Tibial nerve (tissue), 4 donors: Measurements from ENCODE around the gene MLN. TPM values are rescaled to one million over a fixed set of nuclear protein-coding genes. Genes with fewer than 3 reads are reported as not detected.

Experiments used
- DNase-seq, 2 donors: peaks; one replicate each; pipeline ENCODE4 v3.0.0-alpha.2; 2019; ENCODE audit warnings: low spot score in 2 of 2
- H3K27ac ChIP-seq, 4 donors: fragments of 200-600 bp; sonication (generic) in 3 of 4; one replicate each; pipeline ENCODE4 v1.5.1; 2017 to 2019; ENCODE audit warnings: mild to moderate bottlenecking in 1 of 4
- H3K27me3 ChIP-seq, 2 donors: fragments of 200-600 bp; sonication (generic) in 1 of 2; one replicate each; pipeline versions ENCODE4 v1.5.1 to v1.6.0; 2017 to 2019
- H3K36me3 ChIP-seq, 3 donors: fragments of 200-600 bp; sonication (generic); one replicate each; pipeline ENCODE4 v1.5.1; 2018 to 2019
- H3K4me1 ChIP-seq, 4 donors: fragments of 200-600 bp; sonication (generic) in 3 of 4; one replicate each; pipeline ENCODE4 v1.5.1; 2017 to 2019
- H3K4me3 ChIP-seq, 4 donors: fragments of 200-600 bp; sonication (generic) in 3 of 4; one replicate each; pipeline ENCODE4 v1.5.1; 2017 to 2019; ENCODE audit warnings: mild to moderate bottlenecking in 1 of 4, moderate library complexity in 1 of 4
- H3K9me3 ChIP-seq, 4 donors: fragments of 200-600 bp; sonication (generic) in 3 of 4; one replicate each; pipeline ENCODE4 v1.5.1; 2017 to 2019
- EP300 ChIP-seq, 2 donors: sonication (generic); formaldehyde crosslinking; IDR thresholded peaks; one replicate each; pipeline ENCODE4 v1.6.1; 2017; ENCODE audit warnings: antibody characterized with exemption in 2 of 2, mild to moderate bottlenecking in 1 of 2
- POLR2A ChIP-seq, 2 donors: fragments of 450-650 bp; IDR thresholded peaks; one replicate each; pipeline ENCODE4 v1.6.1; 2017; ENCODE audit warnings: antibody characterized with exemption in 2 of 2, mild to moderate bottlenecking in 2 of 2, moderate library complexity in 2 of 2
- WGBS, 2 donors: methylation state at CpG; one replicate each; pipeline ENCODE4 v1.1.5; 2018; 5-methylcytosine and 5-hydroxymethylcytosine counted together
- total RNA-seq, 4 donors: library from RNA; depleted of rRNA; stranded (reverse); fragments of >200 nt; gene quantifications; one replicate each; pipeline ENCODE4 v1.1.0, GENCODE V29; 2016
- TF ChIP-seq, protein P1 (sequence below), 5 experiments: fragments of 200-600 bp in 3 of 5; fragments of 450-650 bp in 2 of 5; sonication (generic) in 3 of 5; IDR thresholded peaks; one replicate each; pipeline ENCODE4 v1.5.1; 2016 to 2019; ENCODE audit warnings: antibody characterized with exemption in 5 of 5, mild to moderate bottlenecking in 3 of 5, moderate library complexity in 2 of 5

Gene MLN
- total RNA-seq, 4 donors from 2014 or later = not detected

DNA sequence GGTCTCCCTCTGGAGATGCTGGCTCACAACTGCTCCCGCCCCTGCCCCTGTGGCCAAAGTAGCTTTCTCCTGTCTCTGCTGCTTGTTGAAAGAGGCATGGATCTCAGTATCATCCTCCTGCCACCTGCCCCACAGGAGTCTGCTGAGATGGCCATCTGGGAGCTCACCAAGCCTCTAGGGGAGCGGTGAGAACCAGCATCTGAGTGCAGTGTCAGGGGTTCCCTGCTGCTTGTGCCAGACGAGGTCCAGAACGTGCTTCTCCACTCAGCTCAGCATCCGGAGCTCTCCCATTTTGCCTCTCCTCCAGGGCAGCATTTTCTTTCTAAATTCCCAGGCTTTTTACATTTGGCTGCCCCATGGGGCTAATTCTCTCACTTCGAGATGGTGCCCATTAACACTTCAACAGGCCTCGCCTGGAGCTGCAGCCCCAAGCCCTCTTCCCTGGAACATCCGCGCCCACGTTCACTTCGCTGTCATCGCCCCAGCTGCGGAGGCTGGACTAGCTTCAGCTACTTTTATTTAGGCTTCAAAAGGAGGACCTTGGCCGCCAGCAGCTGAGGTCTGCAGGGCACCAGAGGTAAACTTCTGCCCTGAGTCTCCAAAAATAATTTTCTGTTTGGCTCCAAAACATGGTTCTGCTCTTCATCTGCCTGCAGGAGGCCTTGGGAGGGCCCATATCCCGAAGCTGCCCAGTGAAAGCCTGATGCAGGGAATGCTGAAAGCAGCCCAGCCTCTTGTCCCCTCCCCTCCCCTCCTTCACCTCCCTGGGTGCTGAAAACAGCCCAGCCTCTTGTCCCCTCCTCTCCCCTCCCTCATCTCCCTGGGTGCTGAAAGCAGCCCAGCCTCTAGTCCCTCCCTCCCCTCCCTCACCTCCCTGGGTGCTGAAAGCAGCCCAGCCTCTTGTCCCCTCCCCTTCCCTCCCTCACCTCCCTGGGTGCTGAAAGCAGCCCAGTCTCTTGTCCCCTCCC is 25.2 kb upstream of the MLN start:
- H3K4me1 ChIP-seq = no peaks in the 10 kb centered on the region
- H3K27ac ChIP-seq = no peak overlapping the region
- TF ChIP-seq POLR2A (IDR thresholded peaks at IDR 0.05) (no peak), EP300 (IDR thresholded peaks at IDR 0.05) (no peak)
- TF ChIP-seq, protein P1, sequence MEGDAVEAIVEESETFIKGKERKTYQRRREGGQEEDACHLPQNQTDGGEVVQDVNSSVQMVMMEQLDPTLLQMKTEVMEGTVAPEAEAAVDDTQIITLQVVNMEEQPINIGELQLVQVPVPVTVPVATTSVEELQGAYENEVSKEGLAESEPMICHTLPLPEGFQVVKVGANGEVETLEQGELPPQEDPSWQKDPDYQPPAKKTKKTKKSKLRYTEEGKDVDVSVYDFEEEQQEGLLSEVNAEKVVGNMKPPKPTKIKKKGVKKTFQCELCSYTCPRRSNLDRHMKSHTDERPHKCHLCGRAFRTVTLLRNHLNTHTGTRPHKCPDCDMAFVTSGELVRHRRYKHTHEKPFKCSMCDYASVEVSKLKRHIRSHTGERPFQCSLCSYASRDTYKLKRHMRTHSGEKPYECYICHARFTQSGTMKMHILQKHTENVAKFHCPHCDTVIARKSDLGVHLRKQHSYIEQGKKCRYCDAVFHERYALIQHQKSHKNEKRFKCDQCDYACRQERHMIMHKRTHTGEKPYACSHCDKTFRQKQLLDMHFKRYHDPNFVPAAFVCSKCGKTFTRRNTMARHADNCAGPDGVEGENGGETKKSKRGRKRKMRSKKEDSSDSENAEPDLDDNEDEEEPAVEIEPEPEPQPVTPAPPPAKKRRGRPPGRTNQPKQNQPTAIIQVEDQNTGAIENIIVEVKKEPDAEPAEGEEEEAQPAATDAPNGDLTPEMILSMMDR (IDR thresholded peaks at IDR 0.05) = no peak
- no peak overlapping the region for H3K4me3 ChIP-seq
- no peak for DNase-seq
- peaks cover 0 to 22% of the 10 kb centered on the region in 2 donors for H3K27me3 ChIP-seq
- no peaks in the 10 kb centered on the region for H3K9me3 ChIP-seq
- WGBS, 2 donors = 28 to 30% methylated on average over 15 of the region's 15 CpGs
- no peaks in the 10 kb centered on the region for H3K36me3 ChIP-seq

DNA sequence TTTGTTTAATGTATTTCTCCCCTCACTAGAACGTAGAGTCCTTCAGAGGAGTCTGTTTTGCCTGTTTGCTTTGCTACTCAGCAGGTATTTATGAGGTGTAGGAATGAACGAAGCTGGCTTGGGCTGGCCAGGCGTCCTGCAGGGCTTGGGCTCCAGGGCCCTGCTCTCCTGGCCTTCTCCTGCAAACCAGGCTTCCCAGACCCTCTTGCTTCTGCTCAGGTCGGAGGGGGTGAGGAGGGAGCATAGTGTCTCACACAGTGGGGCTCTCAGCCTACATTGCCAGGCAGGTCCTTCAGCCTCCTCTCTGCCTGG is 24.6 kb upstream of the MLN start:
- DNase-seq = no peak

DNA sequence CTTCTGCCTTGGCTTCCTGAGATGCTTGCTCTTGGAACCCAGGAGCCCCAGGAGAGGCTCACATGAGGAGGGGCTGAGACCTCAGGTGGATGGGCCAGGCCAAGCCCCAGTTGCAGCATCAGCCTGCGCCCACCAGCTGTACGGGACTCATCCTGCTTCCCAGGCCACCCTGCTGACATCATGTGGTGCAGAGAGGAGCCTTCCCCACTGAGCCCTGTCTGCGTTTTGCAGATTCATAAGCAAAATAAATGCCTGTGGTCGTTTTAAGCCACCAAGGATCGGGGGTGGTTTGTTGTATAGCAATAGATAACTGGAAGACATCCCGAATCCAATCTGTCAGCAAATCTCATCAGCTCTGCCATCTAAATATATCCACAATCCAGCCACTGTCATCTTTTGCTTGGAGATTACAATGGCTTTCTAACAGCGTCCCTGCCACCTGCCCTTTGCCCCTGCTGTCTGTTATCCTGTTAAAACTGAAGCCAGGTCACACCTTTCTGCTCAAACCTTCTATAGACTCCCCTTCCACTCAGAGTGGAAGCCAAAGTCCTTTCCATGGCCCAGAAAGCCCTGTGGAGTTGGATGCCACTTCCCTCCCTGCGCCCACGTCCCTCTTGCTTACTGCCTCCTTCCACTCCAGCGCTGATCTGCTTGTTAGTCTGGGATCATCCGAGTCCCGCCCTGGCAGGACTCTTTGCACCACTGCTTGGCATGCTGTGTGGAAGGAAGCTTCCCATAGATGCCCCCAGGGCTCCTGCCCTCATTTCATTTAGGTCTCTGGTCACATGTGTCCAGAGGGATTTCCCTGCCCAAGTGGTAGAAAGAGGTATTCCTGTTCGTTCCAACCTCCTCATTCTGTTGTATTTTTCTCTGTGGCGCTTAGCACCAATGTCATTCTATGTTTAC is 24.0 kb upstream of the MLN start:
- Histone ChIP-seq H3K27me3 (peaks cover 0 to 28% of the 10 kb centered on the region in 2 donors), H3K9me3 (no peaks in the 10 kb centered on the region), H3K4me3 (no peak overlapping the region), H3K4me1 (no peaks in the 10 kb centered on the region), H3K36me3 (no peaks in the 10 kb centered on the region), H3K27ac (no peak overlapping the region)
- TF ChIP-seq POLR2A (IDR thresholded peaks at IDR 0.05) = no peak
- no peak for TF ChIP-seq EP300 (IDR thresholded peaks at IDR 0.05)
- TF ChIP-seq, protein P1 (IDR thresholded peaks at IDR 0.05) = no peak
- no peak for DNase-seq
- WGBS, 2 donors = 67 to 70% methylated on average over 14 of the region's 14 CpGs

More for the DNA sequence above, 24.6 kb upstream of the MLN start:
- peaks cover 0 to 28% of the 10 kb centered on the region in 2 donors for H3K27me3 ChIP-seq
- no peaks in the 10 kb centered on the region for H3K4me1 ChIP-seq
- WGBS, 2 donors = 34 to 37% methylated on average over 4 of the region's 4 CpGs
- TF ChIP-seq POLR2A (IDR thresholded peaks at IDR 0.05) (no peak), EP300 (IDR thresholded peaks at IDR 0.05) (no peak)
- TF ChIP-seq, protein P1 (IDR thresholded peaks at IDR 0.05) = no peak
- H3K9me3 ChIP-seq = no peaks in the 10 kb centered on the region
- H3K4me3 ChIP-seq = no peak overlapping the region
- H3K27ac ChIP-seq = no peak overlapping the region
- no peaks in the 10 kb centered on the region for H3K36me3 ChIP-seq

DNA sequence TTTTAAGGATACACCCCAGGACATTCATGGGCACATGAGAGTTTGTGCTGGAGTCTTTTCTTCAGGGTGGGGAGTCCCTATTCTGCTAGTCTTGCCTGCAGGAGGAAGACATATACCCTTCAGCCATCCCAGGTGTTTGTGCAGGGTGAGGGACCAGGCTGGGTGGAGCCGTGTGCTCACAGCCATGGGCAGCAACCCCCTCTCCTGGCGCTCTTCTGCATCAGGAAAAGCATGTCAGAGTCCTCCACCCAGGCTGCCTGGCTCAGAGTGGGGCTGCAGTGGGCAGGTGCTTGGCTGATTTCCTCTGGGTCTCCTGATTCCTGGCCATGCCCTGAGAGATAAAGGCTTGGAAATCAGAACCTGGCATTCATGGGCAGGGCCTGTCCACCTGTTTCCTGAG is 22.7 kb upstream of the MLN start:
- Histone ChIP-seq H3K9me3 (no peaks in the 10 kb centered on the region), H3K27me3 (peaks cover 0 to 28% of the 10 kb centered on the region in 2 donors), H3K36me3 (no peaks in the 10 kb centered on the region), H3K4me1 (no peaks in the 10 kb centered on the region), H3K27ac (no peak overlapping the region), H3K4me3 (no peak overlapping the region)
- DNase-seq = no peak
- TF ChIP-seq, protein P1 (IDR thresholded peaks at IDR 0.05) = no peak
- TF ChIP-seq POLR2A (IDR thresholded peaks at IDR 0.05) (no peak), EP300 (IDR thresholded peaks at IDR 0.05) (no peak)
- 52 to 56% methylated on average over 2 of the region's 2 CpGs for WGBS, 2 donors
